ENCODE results near the gene TMEM219. TPM values are rescaled to one million over a fixed set of nuclear protein-coding genes. Genes with fewer than 3 reads are reported as not detected.
"Not testable (repeated sequence)": the region's sequence is repeated elsewhere in the genome, so short reads cannot be mapped to it uniquely, and the experiment has no call there.

The TMEM219 gene
- total RNA-seq, 3 donors from 2014 or later (not counting 1 experiment from before 2014, with no cell fraction given) = 50.2 to 69.5 (median 50.8) TPM

DNA sequence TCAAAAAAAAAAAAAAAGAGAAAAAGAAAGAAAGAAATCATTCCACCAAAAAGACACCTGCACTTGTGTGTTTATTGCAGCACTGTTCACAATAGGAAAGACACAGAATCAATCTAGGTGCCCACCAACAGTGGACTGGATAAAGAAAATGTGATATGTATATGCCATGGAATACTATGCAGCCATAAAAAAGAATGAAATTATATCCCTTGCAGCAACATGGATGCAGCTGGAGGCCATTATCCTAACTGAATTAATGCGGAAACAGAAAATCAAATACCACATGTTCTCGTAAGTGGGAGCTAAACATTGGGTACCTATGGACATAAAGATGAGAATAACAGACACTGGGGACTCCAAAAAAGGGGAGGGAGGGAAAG, 55.4 kb downstream of the TMEM219 start:
- Mint-ChIP-seq H3K4me1 (peaks cover 8 to 13% of the 10 kb centered on the region in 2 donors), H3K27ac (no peak overlapping the region), H3K4me3 (no peak overlapping the region), H3K36me3 (no peaks in the 10 kb centered on the region), H3K9me3 (no peaks in the 10 kb centered on the region), H3K27me3 (ENCODE audit: low read depth in 2 of 2) (peaks cover under 1 to 14% of the 10 kb centered on the region in 2 donors)
- H3K27me3 ChIP-seq (ENCODE audit: control insufficient read depth, insufficient read depth, low read length) = no peaks in the 10 kb centered on the region
- H3K9me3 ChIP-seq (ENCODE audit: control insufficient read depth, insufficient read depth, low read length) = no peaks in the 10 kb centered on the region
- H3K27ac ChIP-seq (ENCODE audit: low read length) = no peak overlapping the region
- H3K4me3 ChIP-seq (ENCODE audit: low read length) = no peak overlapping the region
- no peak for ATAC-seq
- 100% methylated on average over 2 of the region's 2 CpGs for WGBS (ENCODE audit: insufficient coverage)
- TF ChIP-seq, protein P1, sequence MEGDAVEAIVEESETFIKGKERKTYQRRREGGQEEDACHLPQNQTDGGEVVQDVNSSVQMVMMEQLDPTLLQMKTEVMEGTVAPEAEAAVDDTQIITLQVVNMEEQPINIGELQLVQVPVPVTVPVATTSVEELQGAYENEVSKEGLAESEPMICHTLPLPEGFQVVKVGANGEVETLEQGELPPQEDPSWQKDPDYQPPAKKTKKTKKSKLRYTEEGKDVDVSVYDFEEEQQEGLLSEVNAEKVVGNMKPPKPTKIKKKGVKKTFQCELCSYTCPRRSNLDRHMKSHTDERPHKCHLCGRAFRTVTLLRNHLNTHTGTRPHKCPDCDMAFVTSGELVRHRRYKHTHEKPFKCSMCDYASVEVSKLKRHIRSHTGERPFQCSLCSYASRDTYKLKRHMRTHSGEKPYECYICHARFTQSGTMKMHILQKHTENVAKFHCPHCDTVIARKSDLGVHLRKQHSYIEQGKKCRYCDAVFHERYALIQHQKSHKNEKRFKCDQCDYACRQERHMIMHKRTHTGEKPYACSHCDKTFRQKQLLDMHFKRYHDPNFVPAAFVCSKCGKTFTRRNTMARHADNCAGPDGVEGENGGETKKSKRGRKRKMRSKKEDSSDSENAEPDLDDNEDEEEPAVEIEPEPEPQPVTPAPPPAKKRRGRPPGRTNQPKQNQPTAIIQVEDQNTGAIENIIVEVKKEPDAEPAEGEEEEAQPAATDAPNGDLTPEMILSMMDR (IDR thresholded peaks at IDR 0.05) = no peak
- intact Hi-C loops (cut with micrococcal nuclease) = no loop called here
- H3K4me1 ChIP-seq (ENCODE audit: control insufficient read depth, insufficient read depth, low read length) = peaks cover 12% of the 10 kb centered on the region
- no peak for DNase-seq
- H3K36me3 ChIP-seq (ENCODE audit: control insufficient read depth, insufficient read depth, low read length) = no peaks in the 10 kb centered on the region

DNA sequence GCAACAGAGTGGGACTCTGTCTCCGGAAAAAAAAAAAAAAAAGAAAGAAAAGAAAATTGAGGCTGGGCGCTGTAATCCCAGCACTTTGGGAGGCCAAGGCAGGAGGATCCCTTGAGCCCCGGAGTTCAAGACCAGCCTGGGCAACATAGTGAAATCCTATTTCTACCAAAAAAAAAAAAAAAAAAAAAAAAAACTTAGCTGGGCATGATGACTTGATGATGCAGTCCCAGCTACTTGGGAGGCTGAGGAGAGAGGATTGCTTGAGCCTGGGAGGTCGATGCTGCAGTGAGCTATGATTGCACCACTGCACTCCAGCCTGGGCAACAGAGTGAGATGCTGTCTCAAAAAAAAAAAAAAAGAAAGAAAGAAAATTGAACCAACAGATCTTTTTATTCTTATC, 56.1 kb downstream of the TMEM219 start:
- not testable (repeated sequence) for ATAC-seq
- H3K4me1 Mint-ChIP-seq = peaks cover 8 to 13% of the 10 kb centered on the region in 2 donors

DNA sequence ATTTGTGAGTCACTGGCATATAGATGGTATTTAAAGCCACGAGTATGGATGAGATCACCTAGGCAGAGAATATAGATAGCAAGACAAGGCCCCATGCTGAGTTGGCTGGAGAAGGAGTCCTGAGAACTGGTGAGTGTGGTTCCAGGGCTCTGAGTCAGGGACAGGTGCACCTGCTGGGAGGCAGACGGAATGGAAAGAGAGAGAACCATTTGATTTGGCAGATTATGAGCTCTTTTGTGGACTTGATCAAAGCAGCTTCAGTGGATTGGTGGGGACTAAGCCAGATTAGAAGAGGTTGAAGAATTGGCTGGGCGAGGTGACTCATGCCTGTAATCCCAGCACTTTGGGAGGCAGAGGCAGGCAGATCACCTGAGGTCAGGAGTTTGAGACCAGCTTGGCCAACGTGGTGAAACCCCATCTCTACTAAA, 56.9 kb downstream of the TMEM219 start:
- 77% methylated on average over 3 of the region's 4 CpGs for WGBS (ENCODE audit: insufficient coverage)

More for the DNA sequence above, 56.1 kb downstream of the TMEM219 start:
- H3K4me3 Mint-ChIP-seq; intact Hi-C loops (cut with micrococcal nuclease); H3K36me3 ChIP-seq (ENCODE audit: control insufficient read depth, insufficient read depth, low read length); H3K27ac ChIP-seq (ENCODE audit: low read length); H3K4me3 ChIP-seq (ENCODE audit: low read length); H3K27ac Mint-ChIP-seq; H3K27me3 ChIP-seq (ENCODE audit: control insufficient read depth, insufficient read depth, low read length); H3K9me3 Mint-ChIP-seq; H3K36me3 Mint-ChIP-seq; DNase-seq; H3K9me3 ChIP-seq (ENCODE audit: control insufficient read depth, insufficient read depth, low read length): not testable (repeated sequence)
- H3K27me3 Mint-ChIP-seq (ENCODE audit: low read depth in 2 of 2) = peaks cover 0 to 14% of the 10 kb centered on the region in 2 donors
- WGBS (ENCODE audit: insufficient coverage) = 75% methylated on average over 1 of the region's 4 CpGs
- H3K4me1 ChIP-seq (ENCODE audit: control insufficient read depth, insufficient read depth, low read length) = peaks cover 12% of the 10 kb centered on the region

More for the DNA sequence above, 56.9 kb downstream of the TMEM219 start:
- intact Hi-C loops (cut with micrococcal nuclease) = no loop called here
- peaks cover 12% of the 10 kb centered on the region for H3K4me1 ChIP-seq (ENCODE audit: control insufficient read depth, insufficient read depth, low read length)
- TF ChIP-seq, protein P1 (IDR thresholded peaks at IDR 0.05) = no peak
- Mint-ChIP-seq H3K4me1 (peaks cover 8 to 13% of the 10 kb centered on the region in 2 donors), H3K27ac (no peak overlapping the region), H3K36me3 (no peaks in the 10 kb centered on the region), H3K9me3 (no peaks in the 10 kb centered on the region), H3K27me3 (ENCODE audit: low read depth in 2 of 2) (peaks cover 0 to 14% of the 10 kb centered on the region in 2 donors), H3K4me3 (no peak overlapping the region)
- H3K27ac ChIP-seq (ENCODE audit: low read length) = no peak overlapping the region
- H3K36me3 ChIP-seq (ENCODE audit: control insufficient read depth, insufficient read depth, low read length) = no peaks in the 10 kb centered on the region
- ATAC-seq (no peak), DNase-seq (no peak)
- no peaks in the 10 kb centered on the region for H3K27me3 ChIP-seq (ENCODE audit: control insufficient read depth, insufficient read depth, low read length)
- H3K9me3 ChIP-seq (ENCODE audit: control insufficient read depth, insufficient read depth, low read length) = no peaks in the 10 kb centered on the region
- no peak overlapping the region for H3K4me3 ChIP-seq (ENCODE audit: low read length)

Other genes starting within 250 kb of the TMEM219 start
- gene C16orf54, start 216.1 kb upstream of the TMEM219 start, total RNA-seq = 100 to 1,000 TPM in 2 of 3 donors, 10 to 100 TPM in 1; 100.0 to 172 (median 146) TPM
- not detected for gene ZG16, start 183.8 kb upstream of the TMEM219 start, total RNA-seq
- 10 to 100 TPM; 73.4 to 96.0 (median 86.5) TPM for gene KIF22, start 171.3 kb upstream of the TMEM219 start, total RNA-seq
- gene MAZ, start 155.6 kb upstream of the TMEM219 start, total RNA-seq = 100 to 1,000 TPM; 234 to 265 (median 252) TPM
- 1 to 10 TPM in 1 of 3 donors, under 1 TPM in 2; 0.70 to 1.4 (median 0.91) TPM for gene PRRT2, start 149.9 kb upstream of the TMEM219 start, total RNA-seq
- gene PAGR1, start 145.9 kb upstream of the TMEM219 start, total RNA-seq = 10 to 100 TPM in 2 of 3 donors, 1 to 10 TPM in 1; 8.9 to 16.2 (median 13.4) TPM
- 100 to 1,000 TPM; 154 to 168 (median 163) TPM for gene MVP, start 141.6 kb upstream of the TMEM219 start, total RNA-seq
- 10 to 100 TPM; 42.3 to 66.9 (median 53.0) TPM for gene CDIPT, start 98.9 kb upstream of the TMEM219 start, total RNA-seq
- under 1 TPM in 1 of 3 donors, not detected in 2; 0.14 TPM for gene SEZ6L2, start 62.5 kb upstream of the TMEM219 start, total RNA-seq
- gene ASPHD1, start 61.6 kb upstream of the TMEM219 start, total RNA-seq = not detected
- 10 to 100 TPM; 36.1 to 54.0 (median 51.7) TPM for gene KCTD13, start 35.9 kb upstream of the TMEM219 start, total RNA-seq
- 10 to 100 TPM; 35.3 to 42.8 (median 41.5) TPM for gene TAOK2, start 11.8 kb downstream of the TMEM219 start, total RNA-seq
- 10 to 100 TPM; 11.1 to 13.4 (median 12.7) TPM for gene HIRIP3, start 33.5 kb downstream of the TMEM219 start, total RNA-seq
- gene INO80E, start 34.2 kb downstream of the TMEM219 start, total RNA-seq = 100 to 1,000 TPM in 1 of 3 donors, 10 to 100 TPM in 2; 75.0 to 107 (median 99.5) TPM
- gene DOC2A, start 48.9 kb downstream of the TMEM219 start, total RNA-seq = not detected
- not detected for gene C16orf92, start 61.1 kb downstream of the TMEM219 start, total RNA-seq
- gene TLCD3B, start 69.2 kb downstream of the TMEM219 start, total RNA-seq = 1 to 10 TPM in 2 of 3 donors, under 1 TPM in 1; 0.88 to 2.0 (median 1.7) TPM
- gene ALDOA, start 103.7 kb downstream of the TMEM219 start, total RNA-seq = 100 to 1,000 TPM; 412 to 544 (median 490) TPM
- 100 to 1,000 TPM; 119 to 132 (median 130) TPM for gene PPP4C, start 113.9 kb downstream of the TMEM219 start, total RNA-seq
- 1 to 10 TPM in 1 of 3 donors, under 1 TPM in 2; 0.91 to 1.1 (median 0.98) TPM for gene TBX6, start 129.8 kb downstream of the TMEM219 start, total RNA-seq
- gene YPEL3, start 134.1 kb downstream of the TMEM219 start, total RNA-seq = 100 to 1,000 TPM; 148 to 177 (median 160) TPM
- 10 to 100 TPM in 1 of 3 donors, 1 to 10 TPM in 2; 5.3 to 14.7 (median 9.1) TPM for gene GDPD3, start 151.5 kb downstream of the TMEM219 start, total RNA-seq
- 10 to 100 TPM; 45.2 to 55.7 (median 50.9) TPM for gene MAPK3, start 161.1 kb downstream of the TMEM219 start, total RNA-seq
- gene CORO1A, start 221.5 kb downstream of the TMEM219 start, total RNA-seq = 100 to 1,000 TPM; 699 to 926 (median 829) TPM
- gene BOLA2B, start 231.6 kb downstream of the TMEM219 start, total RNA-seq = 10 to 100 TPM; 63.0 to 94.3 (median 70.6) TPM
- 100 to 1,000 TPM in 2 of 3 donors, 10 to 100 TPM in 1; 78.1 to 132 (median 109) TPM for gene SLX1A, start 231.8 kb downstream of the TMEM219 start, total RNA-seq
- 10 to 100 TPM; 15.9 to 27.1 (median 19.4) TPM for gene SULT1A3, start 237.2 kb downstream of the TMEM219 start, total RNA-seq

All from natural killer cell (primary cell).